Measurements from ENCODE around the gene VDAC1. TPM values are rescaled to one million over a fixed set of nuclear protein-coding genes. Genes with fewer than 3 reads are reported as not detected.
"Not testable (repeated sequence)": the region's sequence is repeated elsewhere in the genome, so short reads cannot be mapped to it uniquely, and the experiment has no call there.

Gene VDAC1
- total and polyA plus RNA-seq, 2 donors = 101 to 166 TPM

DNA sequence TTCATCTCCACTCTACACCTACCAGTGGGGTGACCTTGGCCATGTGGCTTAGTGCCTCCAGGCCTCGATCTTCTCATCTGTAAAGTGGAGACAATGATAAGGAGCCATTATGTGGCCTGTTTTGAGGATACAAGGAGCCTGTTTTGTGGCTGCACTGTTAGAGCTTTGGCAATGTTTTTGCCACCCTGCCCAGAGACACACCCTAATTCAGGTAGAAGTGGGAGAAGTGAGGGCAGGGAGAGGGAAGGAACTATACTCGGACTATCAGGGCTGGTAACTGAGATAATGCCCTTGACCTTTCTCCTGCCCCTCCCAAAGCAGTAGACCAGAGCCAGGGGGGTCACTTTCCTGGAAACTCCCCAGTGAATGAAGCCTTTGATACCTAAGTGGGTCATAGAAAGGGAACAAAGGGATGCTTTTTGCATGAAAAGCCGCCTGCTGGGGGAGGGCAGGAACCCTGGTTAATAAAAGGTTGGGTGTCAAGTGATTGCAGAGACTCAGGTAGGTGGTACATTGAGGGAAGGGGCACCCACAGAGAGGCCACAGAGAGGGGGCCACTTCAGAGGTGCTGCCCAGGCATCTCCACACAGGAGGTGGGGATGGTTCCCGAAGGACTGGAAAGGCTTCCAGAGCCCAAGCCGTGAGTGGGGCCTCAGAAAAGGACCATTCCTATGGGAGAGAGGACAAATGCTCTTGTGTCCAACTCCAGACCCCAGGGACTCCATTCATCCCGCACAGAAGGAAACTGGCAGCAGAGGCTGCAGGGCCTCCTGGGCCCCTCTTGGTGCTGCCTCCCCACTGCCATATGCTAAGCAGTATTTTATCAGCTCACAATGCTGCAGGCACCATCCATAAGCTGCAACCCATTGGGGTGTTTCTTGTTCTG, 42.3 kb upstream of the VDAC1 start:
- 85% methylated on average over 6 of the region's 6 CpGs for WGBS
- Histone ChIP-seq H3K27me3 (ENCODE audit: control insufficient read depth in 2 of 2, insufficient read depth in 1 of 2, low read length in 1 of 2) (no peaks in the 10 kb centered on the region), H3K4me3 (ENCODE audit: low read length in 2 of 2) (no peak overlapping the region), H3K9me3 (ENCODE audit: control insufficient read depth in 2 of 2, insufficient read depth in 1 of 2, low read length in 1 of 2) (peaks cover 0 to 3% of the 10 kb centered on the region in 2 donors), H3K27ac (ENCODE audit: low read depth in 1 of 2, low read length in 1 of 2) (peak overlapping the region in 1 of 2 donors; percentile 81), H3K36me3 (ENCODE audit: control insufficient read depth in 2 of 2, insufficient read depth in 2 of 2, low read length in 1 of 2) (peaks cover 4 to 27% of the 10 kb centered on the region in 2 donors), H3K4me1 (ENCODE audit: control insufficient read depth in 2 of 2, insufficient read depth in 2 of 2, low read length in 2 of 2) (peaks cover 56 to 91% of the 10 kb centered on the region in 2 donors)
- DNase-seq (ENCODE audit: low read depth in 6 of 9, low spot score in 9 of 9) = peak in 1 of 9 donors; percentile 58

DNA sequence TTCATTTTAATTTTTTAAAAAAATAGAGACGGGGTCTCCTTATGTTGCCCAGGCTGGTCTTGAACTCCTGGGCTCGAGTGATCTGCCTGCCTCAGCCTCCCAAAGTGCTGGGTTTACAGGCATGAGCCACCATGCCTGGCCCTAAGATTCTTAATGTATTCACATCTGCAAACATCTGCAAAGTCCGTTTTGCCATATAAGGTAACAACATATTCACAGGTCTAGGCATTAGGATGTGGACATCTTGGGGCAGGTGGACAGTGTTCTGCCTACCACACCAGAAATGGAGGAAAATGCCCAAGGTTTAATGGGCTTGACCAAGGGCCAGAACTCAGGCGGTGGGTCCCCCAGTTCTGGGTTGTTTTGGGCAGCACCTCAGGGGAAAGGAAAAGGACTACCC, 41.6 kb upstream of the VDAC1 start:
- H3K4me3 ChIP-seq (ENCODE audit: low read length in 2 of 2) = no peak overlapping the region
- DNase-seq (ENCODE audit: low read depth in 6 of 9, low spot score in 9 of 9) = no peak
- peaks cover 4 to 27% of the 10 kb centered on the region in 2 donors for H3K36me3 ChIP-seq (ENCODE audit: control insufficient read depth in 2 of 2, insufficient read depth in 2 of 2, low read length in 1 of 2)
- H3K9me3 ChIP-seq (ENCODE audit: control insufficient read depth in 2 of 2, insufficient read depth in 1 of 2, low read length in 1 of 2) = peaks cover 0 to 3% of the 10 kb centered on the region in 2 donors
- H3K27me3 ChIP-seq (ENCODE audit: control insufficient read depth in 2 of 2, insufficient read depth in 1 of 2, low read length in 1 of 2) = no peaks in the 10 kb centered on the region
- peak overlapping the region; percentile 20 to 81 for H3K27ac ChIP-seq (ENCODE audit: low read depth in 1 of 2, low read length in 1 of 2)
- H3K4me1 ChIP-seq (ENCODE audit: control insufficient read depth in 2 of 2, insufficient read depth in 2 of 2, low read length in 2 of 2) = peaks cover 59 to 91% of the 10 kb centered on the region in 2 donors
- 98% methylated on average over 4 of the region's 4 CpGs for WGBS

DNA sequence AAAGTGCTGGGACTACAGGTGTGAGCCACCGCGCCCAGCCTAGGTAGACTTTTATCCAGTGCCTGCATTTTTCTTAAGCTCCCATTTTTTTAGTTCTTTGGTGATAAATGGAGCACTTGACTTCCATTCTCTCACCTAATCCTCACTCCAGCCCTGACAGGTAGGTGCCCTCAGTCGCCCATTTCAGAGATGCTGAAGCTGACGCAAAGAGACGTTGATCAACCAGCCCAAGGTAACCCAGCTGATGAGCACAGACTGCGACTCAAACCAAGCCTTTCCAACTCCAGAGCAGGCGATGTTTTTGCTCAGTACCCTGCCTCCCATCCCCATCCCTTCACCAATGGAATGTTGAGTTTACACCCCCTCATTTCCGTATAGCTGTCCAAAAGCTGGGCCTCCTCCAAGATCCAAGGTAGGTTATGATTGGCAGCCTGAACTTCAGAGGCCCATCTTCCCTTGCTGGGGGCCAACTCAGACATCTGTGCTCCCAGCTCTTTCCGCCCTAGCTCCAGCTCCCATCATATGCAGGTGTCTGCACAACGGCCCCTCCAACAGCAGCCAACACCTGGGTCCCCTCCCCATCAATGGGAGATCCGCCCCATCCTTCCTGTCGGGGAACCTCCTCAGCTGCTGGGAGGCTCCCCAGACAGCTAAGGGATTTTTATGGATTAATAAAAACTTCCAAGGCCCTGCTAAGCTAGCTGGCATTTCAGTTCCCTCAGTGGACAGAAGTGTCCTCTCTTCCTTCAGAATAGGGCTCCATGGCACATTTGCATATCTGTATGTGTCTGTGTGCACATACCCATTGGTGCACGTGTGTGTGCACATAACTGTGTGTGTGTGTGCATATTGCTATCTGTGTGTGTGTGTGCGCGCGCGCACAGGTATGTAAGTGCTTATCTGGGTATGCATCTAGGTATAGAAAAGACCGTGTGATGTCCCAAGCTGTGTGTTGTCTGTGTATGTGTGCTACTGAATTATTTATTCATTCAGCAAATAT, 39.3 kb upstream of the VDAC1 start:
- no peaks in the 10 kb centered on the region for H3K27me3 ChIP-seq (ENCODE audit: control insufficient read depth in 2 of 2, insufficient read depth in 1 of 2, low read length in 1 of 2)
- peak overlapping the region; percentile 35 to 47 for H3K4me3 ChIP-seq (ENCODE audit: low read length in 2 of 2)
- peak; percentile 55 to 93 (median 82) for DNase-seq (ENCODE audit: low read depth in 6 of 9, low spot score in 9 of 9)
- peaks cover 67 to 91% of the 10 kb centered on the region in 2 donors for H3K4me1 ChIP-seq (ENCODE audit: control insufficient read depth in 2 of 2, insufficient read depth in 2 of 2, low read length in 2 of 2)
- peak overlapping the region; percentile 78 to 86 for H3K27ac ChIP-seq (ENCODE audit: low read depth in 1 of 2, low read length in 1 of 2)
- 26% methylated on average over 18 of the region's 18 CpGs for WGBS
- H3K36me3 ChIP-seq (ENCODE audit: control insufficient read depth in 2 of 2, insufficient read depth in 2 of 2, low read length in 1 of 2) = peaks cover 0 to 17% of the 10 kb centered on the region in 2 donors
- peaks cover 0 to 3% of the 10 kb centered on the region in 2 donors for H3K9me3 ChIP-seq (ENCODE audit: control insufficient read depth in 2 of 2, insufficient read depth in 1 of 2, low read length in 1 of 2)

DNA sequence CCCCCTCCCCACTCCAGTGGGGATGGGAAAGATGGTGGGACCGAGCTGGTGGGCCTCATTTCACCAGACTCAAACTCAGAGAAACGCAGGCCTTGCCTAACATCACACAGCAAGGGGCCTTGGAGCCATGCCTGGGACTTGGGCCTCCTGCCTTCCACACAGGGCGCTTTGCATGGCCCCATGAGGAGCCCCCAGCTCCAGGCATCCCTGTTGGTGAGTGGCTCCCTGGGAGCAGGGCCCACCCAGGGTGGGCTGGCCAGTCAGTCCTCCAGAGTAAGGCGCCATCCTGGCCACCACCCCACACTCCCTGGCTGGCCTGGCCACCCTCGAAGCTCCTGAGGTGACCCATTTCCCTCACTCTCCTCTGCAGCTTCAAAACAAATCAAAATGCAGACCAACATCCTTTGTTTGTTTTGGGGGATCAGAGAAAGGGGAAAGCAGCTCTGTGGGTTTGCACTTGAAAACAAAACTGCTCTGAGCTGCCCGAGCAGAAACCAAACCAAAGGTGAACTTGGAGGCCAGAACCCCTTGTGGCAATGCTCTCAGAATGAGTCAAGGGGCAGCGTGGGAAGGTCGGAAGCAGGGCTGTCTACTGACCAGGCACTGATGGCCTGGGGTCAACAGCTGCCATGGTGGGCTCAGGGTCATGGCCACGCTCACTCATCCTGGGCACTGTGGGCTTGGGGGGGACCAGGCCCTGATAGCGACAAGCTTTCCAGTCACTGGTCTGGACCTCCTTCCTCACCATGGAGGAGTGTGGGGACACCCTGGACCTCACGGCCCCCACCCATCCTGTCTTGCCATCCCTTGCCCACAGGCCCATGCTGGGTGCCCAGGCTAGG, 37.0 kb upstream of the VDAC1 start:
- no peaks in the 10 kb centered on the region for H3K9me3 ChIP-seq (ENCODE audit: control insufficient read depth in 2 of 2, insufficient read depth in 1 of 2, low read length in 1 of 2)
- 69% methylated on average over 11 of the region's 11 CpGs for WGBS
- H3K27ac ChIP-seq (ENCODE audit: low read depth in 1 of 2, low read length in 1 of 2) = peak overlapping the region; percentile 48 to 86
- no peaks in the 10 kb centered on the region for H3K27me3 ChIP-seq (ENCODE audit: control insufficient read depth in 2 of 2, insufficient read depth in 1 of 2, low read length in 1 of 2)
- peaks cover 0 to 5% of the 10 kb centered on the region in 2 donors for H3K36me3 ChIP-seq (ENCODE audit: control insufficient read depth in 2 of 2, insufficient read depth in 2 of 2, low read length in 1 of 2)
- peaks cover 60 to 88% of the 10 kb centered on the region in 2 donors for H3K4me1 ChIP-seq (ENCODE audit: control insufficient read depth in 2 of 2, insufficient read depth in 2 of 2, low read length in 2 of 2)
- peak in 1 of 9 donors; percentile 65 for DNase-seq (ENCODE audit: low read depth in 6 of 9, low spot score in 9 of 9)
- H3K4me3 ChIP-seq (ENCODE audit: low read length in 2 of 2) = peak overlapping the region in 1 of 2 donors; percentile 47

DNA sequence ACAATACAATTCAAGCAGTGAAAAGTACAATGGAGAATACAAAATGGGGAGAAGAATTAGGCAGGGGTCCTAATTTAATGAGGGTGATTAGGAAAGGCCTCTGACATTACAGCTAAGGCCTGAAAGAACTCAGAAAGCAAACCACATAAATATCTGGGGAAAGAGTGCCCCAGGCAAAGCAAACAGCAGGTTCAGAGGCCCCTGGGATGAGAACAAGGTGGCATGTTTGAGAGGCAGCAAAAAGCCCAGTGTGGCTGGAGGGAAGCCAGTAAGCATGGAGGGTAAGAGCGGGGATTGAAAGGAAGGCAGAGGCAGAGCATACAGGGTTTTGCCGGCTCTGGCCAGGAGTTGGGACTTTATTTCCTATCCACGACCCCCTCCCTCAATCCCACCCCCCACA, 33.4 kb upstream of the VDAC1 start:
- DNase-seq (ENCODE audit: low read depth in 6 of 9, low spot score in 9 of 9) = no peak
- no peaks in the 10 kb centered on the region for H3K27me3 ChIP-seq (ENCODE audit: control insufficient read depth in 2 of 2, insufficient read depth in 1 of 2, low read length in 1 of 2)
- peaks cover 0 to 3% of the 10 kb centered on the region in 2 donors for H3K36me3 ChIP-seq (ENCODE audit: control insufficient read depth in 2 of 2, insufficient read depth in 2 of 2, low read length in 1 of 2)
- 93% methylated on average over 3 of the region's 3 CpGs for WGBS
- H3K4me3 ChIP-seq (ENCODE audit: low read length in 2 of 2) = no peak overlapping the region
- H3K9me3 ChIP-seq (ENCODE audit: control insufficient read depth in 2 of 2, insufficient read depth in 1 of 2, low read length in 1 of 2) = no peaks in the 10 kb centered on the region
- no peak overlapping the region for H3K27ac ChIP-seq (ENCODE audit: low read depth in 1 of 2, low read length in 1 of 2)
- peaks cover 31 to 51% of the 10 kb centered on the region in 2 donors for H3K4me1 ChIP-seq (ENCODE audit: control insufficient read depth in 2 of 2, insufficient read depth in 2 of 2, low read length in 2 of 2)

DNA sequence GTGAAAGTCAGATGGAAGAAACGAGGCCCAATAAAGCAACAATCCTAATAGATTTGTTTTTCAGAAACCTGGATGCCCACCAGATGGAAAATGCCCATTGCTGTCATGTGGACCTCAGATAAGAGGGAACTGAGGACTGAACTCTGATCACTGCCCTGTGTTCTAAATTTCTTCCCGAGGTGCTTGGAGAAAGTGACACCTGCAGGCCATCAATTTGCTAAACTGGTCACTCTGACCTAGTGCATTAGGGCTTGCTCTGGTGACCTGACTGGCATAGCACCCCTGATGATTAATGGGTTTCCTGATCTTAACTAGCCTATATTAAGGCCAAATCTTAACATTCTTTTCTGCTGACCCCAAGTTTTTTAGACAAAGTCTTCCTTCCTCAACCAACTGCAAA, 32.4 kb upstream of the VDAC1 start:
- Histone ChIP-seq H3K36me3 (ENCODE audit: control insufficient read depth in 2 of 2, insufficient read depth in 2 of 2, low read length in 1 of 2) (peaks cover 0 to 3% of the 10 kb centered on the region in 2 donors), H3K27me3 (ENCODE audit: control insufficient read depth in 2 of 2, insufficient read depth in 1 of 2, low read length in 1 of 2) (no peaks in the 10 kb centered on the region), H3K9me3 (ENCODE audit: control insufficient read depth in 2 of 2, insufficient read depth in 1 of 2, low read length in 1 of 2) (peaks cover 0 to 5% of the 10 kb centered on the region in 2 donors), H3K4me3 (ENCODE audit: low read length in 2 of 2) (no peak overlapping the region), H3K4me1 (ENCODE audit: control insufficient read depth in 2 of 2, insufficient read depth in 2 of 2, low read length in 2 of 2) (peaks cover 23 to 42% of the 10 kb centered on the region in 2 donors), H3K27ac (ENCODE audit: low read depth in 1 of 2, low read length in 1 of 2) (no peak overlapping the region)
- DNase-seq (ENCODE audit: low read depth in 6 of 9, low spot score in 9 of 9) = no peak
- WGBS = 84% methylated on average over 2 of the region's 2 CpGs

DNA sequence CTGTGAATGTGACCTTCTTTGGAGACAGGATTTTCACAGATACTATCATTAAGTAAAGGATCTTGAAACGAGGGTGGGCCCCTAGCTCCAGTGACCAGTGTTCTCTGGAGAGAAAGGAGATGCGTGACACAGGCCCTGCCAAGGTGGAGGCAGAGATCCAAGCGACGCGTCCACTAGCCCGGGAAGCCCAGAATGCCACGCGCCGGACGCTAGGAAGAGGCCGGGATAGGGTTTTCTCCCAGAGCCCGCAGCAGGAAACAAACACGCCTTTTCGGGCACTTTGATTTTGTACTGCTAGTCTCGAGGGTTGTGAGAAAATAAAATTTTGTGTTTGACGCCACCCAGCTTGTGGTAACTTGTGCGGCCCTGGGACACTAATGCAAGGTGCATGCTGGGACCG, 29.6 kb upstream of the VDAC1 start:
- no peak overlapping the region for H3K27ac ChIP-seq (ENCODE audit: low read depth in 1 of 2, low read length in 1 of 2)
- no peak overlapping the region for H3K4me3 ChIP-seq (ENCODE audit: low read length in 2 of 2)
- no peak for DNase-seq (ENCODE audit: low read depth in 6 of 9, low spot score in 9 of 9)
- H3K9me3 ChIP-seq (ENCODE audit: control insufficient read depth in 2 of 2, insufficient read depth in 1 of 2, low read length in 1 of 2) = peaks cover 0 to 5% of the 10 kb centered on the region in 2 donors
- peaks cover 3 to 16% of the 10 kb centered on the region in 2 donors for H3K4me1 ChIP-seq (ENCODE audit: control insufficient read depth in 2 of 2, insufficient read depth in 2 of 2, low read length in 2 of 2)
- H3K36me3 ChIP-seq (ENCODE audit: control insufficient read depth in 2 of 2, insufficient read depth in 2 of 2, low read length in 1 of 2) = peaks cover under 1 to 3% of the 10 kb centered on the region in 2 donors
- no peaks in the 10 kb centered on the region for H3K27me3 ChIP-seq (ENCODE audit: control insufficient read depth in 2 of 2, insufficient read depth in 1 of 2, low read length in 1 of 2)
- 93% methylated on average over 18 of the region's 18 CpGs for WGBS

DNA sequence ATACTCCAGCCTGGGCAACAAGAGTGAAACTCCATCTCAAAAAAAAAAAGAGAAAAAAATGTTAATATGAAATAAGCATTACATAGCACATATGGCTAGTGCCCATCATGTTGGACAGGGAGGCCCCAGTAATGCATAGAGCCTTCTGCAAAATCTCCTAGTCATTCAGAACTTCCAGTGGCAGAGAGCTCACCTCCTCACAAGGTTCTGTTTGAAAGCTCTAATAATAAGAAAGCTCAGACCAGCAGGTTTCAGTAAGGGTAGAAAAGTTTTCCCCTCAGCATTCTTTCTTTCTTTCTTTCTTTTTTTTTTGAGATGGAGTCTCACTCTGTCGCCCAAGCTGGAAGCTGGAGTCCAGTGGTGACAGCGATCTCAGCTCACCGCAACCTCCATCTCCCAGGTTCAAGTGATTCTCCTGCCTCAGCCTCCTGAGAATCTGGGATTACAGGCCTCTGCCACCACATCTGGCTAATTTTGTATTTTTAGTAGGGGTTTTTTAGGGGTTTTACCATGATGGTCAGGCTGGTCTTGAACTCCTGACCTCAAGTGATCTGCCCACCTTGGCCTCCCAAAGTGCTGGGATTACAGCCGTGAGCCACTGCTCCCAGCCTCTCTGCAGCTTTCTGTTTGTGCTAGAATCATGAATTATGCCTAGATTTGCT, 25.7 kb upstream of the VDAC1 start:
- H3K9me3 ChIP-seq (ENCODE audit: control insufficient read depth in 2 of 2, insufficient read depth in 1 of 2, low read length in 1 of 2); DNase-seq (ENCODE audit: low read depth in 6 of 9, low spot score in 9 of 9); H3K36me3 ChIP-seq (ENCODE audit: control insufficient read depth in 2 of 2, insufficient read depth in 2 of 2, low read length in 1 of 2); H3K4me1 ChIP-seq (ENCODE audit: control insufficient read depth in 2 of 2, insufficient read depth in 2 of 2, low read length in 2 of 2); H3K27me3 ChIP-seq (ENCODE audit: control insufficient read depth in 2 of 2, insufficient read depth in 1 of 2, low read length in 1 of 2); H3K4me3 ChIP-seq (ENCODE audit: low read length in 2 of 2); H3K27ac ChIP-seq (ENCODE audit: low read depth in 1 of 2, low read length in 1 of 2): not testable (repeated sequence)
- WGBS = 99% methylated on average over 4 of the region's 4 CpGs
